Subcutaneous adipose tissue (tissue), 4 donors: ENCODE results near the gene SUN5. TPM values are rescaled to one million over a fixed set of nuclear protein-coding genes. Genes with fewer than 3 reads are reported as not detected.

ENCODE experiments used
- CTCF ChIP-seq: fragments of 450-650 bp; IDR thresholded peaks from one replicate; pipeline ENCODE4 v1.5.1; 2016; ENCODE audit warnings: low read depth, mild to moderate bottlenecking, control low read depth, antibody characterized with exemption, moderate library complexity
- total RNA-seq, 4 donors: library from RNA; depleted of rRNA; stranded (reverse); fragments of >200 nt; gene quantifications; one replicate each; pipeline ENCODE4 v1.1.0, GENCODE V29; 2016

The SUN5 gene
- total RNA-seq, 4 donors from 2014 or later, result not detected

- no peak for TF ChIP-seq CTCF
Measured at GRCh38 chr20:33015114-33015484, 10.9 kb upstream of the SUN5 start.

GRCh38 chr20:33014336-33015113, 10.3 kb upstream of the SUN5 start:
- no peak for TF ChIP-seq CTCF

- TF ChIP-seq CTCF, result no peak
Measured at GRCh38 chr20:33013701-33014326, 9.6 kb upstream of the SUN5 start.

GRCh38 chr20:33012327-33013189, 8.3 kb upstream of the SUN5 start:
- TF ChIP-seq CTCF, result no peak

GRCh38 chr20:33010674-33011449, 6.6 kb upstream of the SUN5 start:
- no peak for TF ChIP-seq CTCF

GRCh38 chr20:33010133-33010504, 5.9 kb upstream of the SUN5 start:
- no peak for TF ChIP-seq CTCF
